Measurements from ENCODE around the gene KMT5C. TPM values are rescaled to one million over a fixed set of nuclear protein-coding genes. Genes with fewer than 3 reads are reported as not detected.

Gene KMT5C
- total RNA-seq, 1 donor from 2014 or later: 4.4 TPM

DNA sequence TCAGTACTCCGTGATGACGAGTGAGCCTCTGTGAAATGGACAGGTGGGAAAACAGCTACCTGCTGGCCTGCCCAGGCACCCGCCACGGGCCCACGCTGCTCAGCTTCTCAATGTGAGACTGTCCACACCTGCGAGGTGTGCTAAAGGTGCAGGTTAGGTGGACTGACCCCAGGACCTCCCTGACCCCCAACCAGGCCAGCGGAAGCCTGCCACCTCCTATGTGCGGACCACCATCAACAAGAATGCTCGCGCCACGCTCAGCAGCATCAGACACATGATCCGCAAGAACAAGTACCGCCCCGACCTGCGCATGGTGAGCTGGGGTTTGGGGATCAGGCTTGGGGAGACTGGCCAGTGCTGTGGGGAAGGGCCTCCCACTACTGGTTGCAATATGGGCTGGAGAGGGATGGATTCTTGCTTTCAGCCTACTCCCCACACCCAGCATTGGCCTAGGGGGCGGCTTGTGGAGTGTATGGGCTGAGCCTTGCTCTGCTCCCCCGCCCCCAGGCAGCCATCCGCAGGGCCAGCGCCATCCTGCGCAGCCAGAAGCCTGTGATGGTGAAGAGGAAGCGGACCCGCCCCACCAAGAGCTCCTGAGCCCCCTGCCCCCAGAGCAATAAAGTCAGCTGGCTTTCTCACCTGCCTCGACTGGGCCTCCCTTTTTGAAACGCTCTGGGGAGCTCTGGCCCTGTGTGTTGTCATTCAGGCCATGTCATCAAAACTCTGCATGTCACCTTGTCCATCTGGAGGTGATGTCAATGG, 48.2 kb downstream of the KMT5C start:
- ATAC-seq: no peak

DNA sequence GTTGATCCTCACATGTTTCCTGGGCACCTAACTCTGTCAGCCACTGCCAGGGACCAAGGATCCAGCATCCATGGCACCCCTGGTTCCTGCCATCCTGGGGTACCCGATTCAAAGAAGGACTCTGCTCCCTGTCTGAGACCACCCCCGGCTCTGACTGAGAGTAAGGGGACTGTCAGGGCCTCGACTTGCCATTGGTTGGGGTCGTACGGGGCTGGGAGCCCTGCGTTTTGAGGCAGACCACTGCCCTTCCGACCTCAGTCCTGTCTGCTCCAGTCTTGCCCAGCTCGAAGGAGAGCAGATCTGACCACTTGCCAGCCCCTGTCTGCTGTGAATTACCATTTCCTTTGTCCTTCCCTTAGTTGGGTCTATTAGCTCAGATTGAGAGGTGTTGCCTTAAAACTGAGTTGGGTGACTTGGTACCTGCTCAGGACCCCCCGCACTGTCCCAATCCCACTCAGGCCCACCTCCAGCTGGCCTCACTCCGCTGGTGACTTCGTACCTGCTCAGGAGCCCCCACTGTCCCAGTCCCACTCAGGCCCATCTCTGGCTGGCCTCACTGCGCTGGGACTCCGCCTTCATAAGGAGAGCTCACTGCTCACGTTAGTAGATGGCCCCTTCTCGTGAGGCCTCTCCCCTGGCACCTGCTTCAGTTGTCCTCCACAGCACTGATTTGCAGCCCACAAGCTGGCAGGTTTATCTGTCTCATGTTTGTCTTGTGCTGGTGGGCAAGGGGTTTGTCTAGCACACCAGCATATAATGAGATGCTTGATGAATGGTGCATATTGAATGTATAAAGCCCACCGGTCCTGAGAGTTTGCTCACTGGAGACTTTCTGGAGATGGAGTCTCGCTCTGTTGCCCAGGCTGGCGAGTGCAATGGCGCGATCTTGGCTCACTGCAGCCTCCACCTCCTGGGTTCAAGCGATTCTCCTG, 50.0 kb downstream of the KMT5C start:
- no peak for ATAC-seq

DNA sequence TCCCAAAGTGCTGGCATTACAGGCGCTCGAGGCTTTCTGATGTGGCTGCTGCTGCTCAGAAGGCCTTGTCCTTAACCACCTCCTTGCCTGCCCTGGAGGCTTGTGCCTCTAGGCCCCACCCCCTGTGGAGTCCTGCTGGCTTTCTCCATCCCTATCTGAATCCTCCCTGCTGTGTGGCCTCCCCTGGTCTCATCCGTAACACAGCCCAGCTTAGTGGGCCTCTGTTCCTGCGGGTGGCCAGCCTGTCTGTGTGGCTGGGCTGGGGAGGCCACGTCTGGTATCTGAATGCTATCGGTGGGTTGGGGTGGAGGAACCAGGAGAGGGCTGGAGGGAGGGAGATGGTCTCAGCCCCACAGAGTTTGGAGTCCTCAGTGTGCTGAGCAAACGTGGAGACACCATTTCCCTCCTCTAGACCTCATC, 50.8 kb downstream of the KMT5C start:
- no peak for ATAC-seq

DNA sequence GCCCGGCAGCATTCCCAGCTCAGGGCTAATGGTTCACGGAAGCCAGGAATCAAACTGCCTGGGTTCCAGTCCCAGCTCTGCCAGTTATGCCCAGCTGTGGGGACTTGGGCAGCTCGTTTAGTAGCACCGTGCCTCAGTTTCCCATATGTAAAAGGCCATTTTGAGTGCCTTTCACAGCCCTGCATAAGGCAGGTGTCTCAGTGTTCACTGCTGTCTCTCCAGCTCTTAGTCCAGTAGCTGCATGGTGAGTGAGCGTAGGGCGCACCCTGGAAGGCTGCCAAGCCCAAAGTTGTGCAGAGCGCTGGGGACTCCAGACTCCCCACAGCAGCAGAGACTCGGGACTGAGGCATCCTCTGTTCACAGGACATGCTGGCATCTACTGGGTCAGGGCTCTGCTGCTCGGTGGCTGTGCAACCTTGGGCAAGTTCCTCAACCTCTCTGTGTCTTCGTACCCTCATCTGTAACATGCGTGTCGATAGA, 51.6 kb downstream of the KMT5C start:
- ATAC-seq: peak; percentile 24

DNA sequence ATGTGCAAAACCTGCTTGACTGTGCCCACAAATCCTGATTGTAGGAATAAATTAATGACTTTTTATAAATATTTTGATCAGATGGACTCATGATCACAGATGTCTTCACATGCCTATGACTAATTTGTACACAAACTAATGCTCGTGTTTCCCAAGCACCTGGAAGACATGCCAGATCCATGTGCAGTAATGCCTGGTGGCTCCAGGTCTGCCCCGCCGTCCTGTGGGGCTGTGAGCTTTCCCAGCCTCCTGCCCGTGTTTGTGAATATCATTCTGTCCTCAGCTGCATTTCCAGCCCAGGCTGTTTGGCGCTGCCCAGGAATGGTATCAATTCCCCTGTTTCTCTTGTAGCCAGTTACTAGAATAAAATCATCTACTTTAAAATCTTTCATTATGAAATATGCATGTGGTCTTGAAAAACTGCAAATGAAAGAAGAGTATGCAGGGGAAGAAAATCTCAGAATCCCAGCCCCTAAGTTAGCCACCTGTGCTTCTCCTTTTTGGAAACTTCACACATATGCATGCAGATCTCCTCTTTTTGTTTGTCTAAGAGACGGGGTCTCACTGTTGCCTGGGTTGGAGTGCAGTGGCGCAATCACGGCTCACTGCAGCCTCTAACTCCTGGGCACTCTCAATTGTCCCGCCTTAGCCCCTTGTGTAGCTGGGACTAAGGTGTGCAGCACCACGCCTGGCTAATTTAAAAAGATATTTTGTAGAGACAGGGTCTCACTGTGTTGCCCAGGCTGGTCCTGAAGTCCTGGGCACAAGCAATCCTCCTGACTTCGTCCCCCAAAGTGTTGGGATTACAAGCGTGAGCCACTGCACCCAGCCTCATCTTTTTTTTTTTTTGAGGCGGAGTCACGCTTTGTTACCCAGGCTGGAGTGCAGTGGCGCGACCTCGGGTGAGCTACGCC, 52.3 kb downstream of the KMT5C start:
- ATAC-seq: peak; percentile 58

DNA sequence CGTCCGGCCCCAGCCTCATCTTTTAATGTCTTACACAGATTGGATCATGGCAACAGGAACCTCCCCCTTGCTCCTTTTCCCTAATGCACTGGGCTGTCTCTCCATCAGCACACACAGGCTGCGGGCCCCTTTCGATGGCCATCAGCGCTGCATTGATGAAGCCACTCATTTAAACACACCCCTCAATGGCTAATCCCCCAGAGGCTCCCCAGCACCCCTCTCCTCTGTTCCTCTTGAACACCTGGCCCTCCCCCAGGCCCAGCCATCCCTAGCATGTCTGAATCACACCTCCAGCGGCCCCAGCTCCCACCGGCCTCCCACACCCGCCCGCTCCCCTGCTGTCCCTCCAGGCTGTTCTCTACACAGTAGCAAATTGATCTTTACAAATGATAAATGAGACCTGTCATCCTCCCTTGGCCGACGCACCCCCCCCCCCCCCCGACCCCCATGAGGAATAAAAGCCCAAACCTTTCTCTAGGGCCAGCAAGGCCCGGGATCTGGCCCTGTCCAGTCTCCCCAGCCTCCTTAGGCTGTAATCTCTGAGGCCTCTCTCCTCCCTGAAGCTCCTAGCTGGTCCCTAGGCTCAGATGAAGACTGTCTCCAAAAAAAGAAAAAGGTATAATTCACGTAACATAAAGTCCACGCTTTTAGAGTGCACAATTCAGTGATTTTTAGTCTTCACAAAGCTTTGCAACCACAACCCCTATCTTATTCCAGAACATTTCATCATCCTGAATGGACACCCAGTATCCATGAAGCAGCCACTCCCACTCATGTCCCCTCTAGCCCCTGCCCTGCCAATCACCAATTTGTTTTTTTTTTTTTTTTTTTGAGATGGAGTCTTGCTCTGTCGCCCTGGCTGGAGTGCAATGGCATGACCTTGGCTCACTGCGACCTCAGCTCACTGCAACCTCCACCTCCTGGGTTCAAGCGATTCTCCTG, 53.4 kb downstream of the KMT5C start:
- ATAC-seq: no peak

Other genes with a start within 250 kb of the KMT5C start
- 33.3 TPM for gene PPP1R12C, start 222.2 kb upstream of the KMT5C start, total RNA-seq
- gene TNNT1, start 190.7 kb upstream of the KMT5C start, total RNA-seq: 9.4 TPM
- not detected for gene TNNI3, start 182.1 kb upstream of the KMT5C start, total RNA-seq
- gene DNAAF3, start 173.3 kb upstream of the KMT5C start, total RNA-seq: 1.9 TPM
- gene SYT5, start 159.6 kb upstream of the KMT5C start, total RNA-seq: not detected
- 3.6 TPM for gene PTPRH, start 130.4 kb upstream of the KMT5C start, total RNA-seq
- 1.8 TPM for gene TMEM86B, start 111.1 kb upstream of the KMT5C start, total RNA-seq
- gene PPP6R1, start 80.9 kb upstream of the KMT5C start, total RNA-seq: 47.4 TPM
- 31.2 TPM for gene HSPBP1, start 59.8 kb upstream of the KMT5C start, total RNA-seq
- gene BRSK1, start 55.9 kb upstream of the KMT5C start, total RNA-seq: 0.28 TPM
- gene TMEM150B, start 14.5 kb upstream of the KMT5C start, total RNA-seq: not detected
- 0.56 TPM for gene COX6B2, start 14.8 kb downstream of the KMT5C start, total RNA-seq
- not detected for gene GARIN5B, start 23.4 kb downstream of the KMT5C start, total RNA-seq
- 0.24 TPM for gene IL11, start 30.6 kb downstream of the KMT5C start, total RNA-seq
- gene TMEM190, start 37.0 kb downstream of the KMT5C start, total RNA-seq: not detected
- gene TMEM238, start 44.4 kb downstream of the KMT5C start, total RNA-seq: 25.6 TPM
- gene RPL28, start 46.1 kb downstream of the KMT5C start, total RNA-seq: 1,895 TPM
- gene UBE2S, start 67.9 kb downstream of the KMT5C start, total RNA-seq: 76.4 TPM
- gene SHISA7, start 103.4 kb downstream of the KMT5C start, total RNA-seq: not detected
- gene ISOC2, start 121.8 kb downstream of the KMT5C start, total RNA-seq: 41.9 TPM
- gene C19orf85, start 124.9 kb downstream of the KMT5C start, total RNA-seq: not detected
- 3.7 TPM for gene ZNF628, start 136.7 kb downstream of the KMT5C start, total RNA-seq
- 7.5 TPM for gene NAT14, start 145.3 kb downstream of the KMT5C start, total RNA-seq
- 0.24 TPM for gene SSC5D, start 148.6 kb downstream of the KMT5C start, total RNA-seq
- gene SBK2, start 197.3 kb downstream of the KMT5C start, total RNA-seq: not detected
- 0.80 TPM for gene SBK3, start 205.7 kb downstream of the KMT5C start, total RNA-seq
- gene ZNF579, start 241.0 kb downstream of the KMT5C start, total RNA-seq: 3.4 TPM

Data from esophagus mucosa (tissue), 1 donor.